HepG2 (cell line): ENCODE measurements around the gene KCNH8. TPM values are rescaled to one million over a fixed set of nuclear protein-coding genes. Genes with fewer than 3 reads are reported as not detected.

Source experiments
- ATAC-seq: fragments of 200-7000 bp; cut with Tn5 transposase; 3 replicates; pipeline ENCODE4 v1.9.1; 2020; ENCODE audit warnings: mild to moderate bottlenecking, moderate library complexity
- BruUV-seq: library from RNA; stranded (reverse); fragments of 400-500 nt; replicated peaks from 2 replicates; lab custom pipeline; 2021; lab: Mats Ljungman, UMichigan
- CTCF ChIA-PET: fragments of 300-600 bp; formaldehyde crosslinking; extraction: SDS; loops from one replicate; lab custom pipeline; 2021; ENCODE audit warnings: low total read pairs, inconsistent platforms, low intra/inter-chr PET ratio; lab: Yijun Ruan, JAX
- POLR2A ChIA-PET: fragments of 350-600 bp; sonication (Branson Sonifier 250); formaldehyde crosslinking; loops from one replicate; lab custom pipeline; 2020; ENCODE audit warnings: antibody characterized with exemption, inconsistent platforms; lab: Yijun Ruan, JAX
- DNase-seq: peaks from one replicate; pipeline ENCODE4 v3.0.0-alpha.2; 2015; ENCODE audit warnings: low spot score
- FAIRE-seq: peaks from 3 replicates; lab custom pipeline; 2011; peaks lifted over from hg19 to GRCh38; lab: Jason Lieb, UNC
- H2AFZ ChIP-seq: one replicate; pipeline ENCODE4 v1.6.1; 2011; ENCODE audit warnings: low read length, inconsistent platforms
- H3K27ac ChIP-seq: fragments of 300-600 bp; 3 replicates; pipeline ENCODE4 v1.8.0; 2011; ENCODE audit warnings: mixed run types, mild to moderate bottlenecking, mixed read lengths, low read length, inconsistent platforms; ENCODE audit not compliant: insufficient read depth; ENCODE audit errors: extremely low read length
- H3K27me3 ChIP-seq, 2 experiments: fragments of 200-600 bp in 1 of 2; 2 replicates in 1 of 2; 3 replicates in 1 of 2; pipeline versions ENCODE4 v1.6.0 to v1.8.0; 2011; ENCODE audit warnings: low read length in 2 of 2, mild to moderate bottlenecking in 2 of 2, moderate library complexity in 2 of 2, inconsistent platforms in 1 of 2; ENCODE audit not compliant: insufficient read depth in 2 of 2, control insufficient read depth in 1 of 2
- H3K36me3 ChIP-seq, 2 experiments: fragments of 200-600 bp in 1 of 2; replicated peaks in 1 of 2; 2 replicates in 1 of 2; 3 replicates in 1 of 2; pipeline versions ENCODE4 v1.5.1 to v1.8.0; 2011; ENCODE audit warnings: low read length in 2 of 2, inconsistent platforms in 1 of 2; ENCODE audit not compliant: insufficient read depth in 2 of 2, control insufficient read depth in 1 of 2
- H3K4me1 ChIP-seq: 2 replicates; pipeline ENCODE4 v1.5.1; 2012; ENCODE audit warnings: low read length, inconsistent platforms; ENCODE audit not compliant: insufficient read depth
- H3K4me2 ChIP-seq: 2 replicates; pipeline ENCODE4 v1.6.0; 2011; ENCODE audit warnings: low read depth, low read length, inconsistent platforms
- H3K4me3 ChIP-seq, 3 experiments: fragments of 200-600 bp in 1 of 3; sonication (generic), shearing (Covaris generic) in 1 of 3; replicated peaks in 1 of 3; 2 replicates each; pipeline ENCODE4 v1.5.1; 2011 to 2016; ENCODE audit warnings: low read length in 3 of 3, inconsistent platforms in 2 of 3, low read depth in 2 of 3, mild to moderate bottlenecking in 2 of 3, control low read depth in 1 of 3, mixed read lengths in 1 of 3; ENCODE audit not compliant: insufficient read depth in 1 of 3
- H3K79me2 ChIP-seq: one replicate; pipeline ENCODE4 v1.6.1; 2011; ENCODE audit warnings: low read length, inconsistent platforms; ENCODE audit not compliant: insufficient read depth
- H3K9ac ChIP-seq: 2 replicates; pipeline ENCODE4 v1.6.0; 2011; ENCODE audit warnings: mild to moderate bottlenecking, low read depth, low read length, inconsistent platforms; ENCODE audit not compliant: insufficient read depth
- H3K9me3 ChIP-seq: 2 replicates; pipeline ENCODE4 v1.5.1; 2012; ENCODE audit warnings: mild to moderate bottlenecking, low read length
- H4K20me1 ChIP-seq: 2 replicates; pipeline ENCODE4 v1.6.0; 2011; ENCODE audit warnings: inconsistent platforms, mild to moderate bottlenecking, low read length, moderate library complexity; ENCODE audit not compliant: insufficient read depth
- BCL6 ChIP-seq: IDR thresholded peaks from 2 replicates; pipeline ENCODE4 v1.6.1; 2016; ENCODE audit warnings: missing genetic modification reagents, missing compliant biosample characterization
- FOXA1 ChIP-seq, 2 experiments: fragments of 450-650 bp in 1 of 2; sonication (generic) in 1 of 2; formaldehyde crosslinking in 1 of 2; IDR thresholded peaks; 2 replicates each; pipeline versions ENCODE4 v1.4.0 to v1.6.1; 2016 to 2020; ENCODE audit warnings: missing genetic modification reagents in 1 of 2
- GABPB1 ChIP-seq: IDR thresholded peaks from 2 replicates; pipeline ENCODE4 v1.6.1; 2016; ENCODE audit warnings: mild to moderate bottlenecking, missing genetic modification reagents, moderate library complexity, missing compliant biosample characterization
- JUNB ChIP-seq: sonication (generic); formaldehyde crosslinking; IDR thresholded peaks from 2 replicates; pipeline ENCODE4 v1.8.0; 2022; ENCODE audit warnings: missing genetic modification reagents, mild to moderate bottlenecking, borderline replicate concordance
- NAIF1 ChIP-seq: sonication (generic); formaldehyde crosslinking; IDR thresholded peaks from 2 replicates; pipeline ENCODE4 v1.5.0; 2020; ENCODE audit warnings: mild to moderate bottlenecking, missing genetic modification reagents, borderline replicate concordance
- NCOA1 ChIP-seq: sonication (generic); formaldehyde crosslinking; IDR thresholded peaks from 2 replicates; pipeline ENCODE4 v1.9.0; 2021; ENCODE audit warnings: missing genetic modification reagents
- NR1H2 ChIP-seq: sonication (generic); formaldehyde crosslinking; IDR thresholded peaks from 2 replicates; pipeline ENCODE4 v1.8.1; 2022; ENCODE audit warnings: low read depth, missing genetic modification reagents, borderline replicate concordance
- RARA ChIP-seq: IDR thresholded peaks from 2 replicates; pipeline ENCODE4 v1.6.1; 2016; ENCODE audit warnings: missing genetic modification reagents, missing compliant biosample characterization
- TOPORS ChIP-seq: sonication (generic); formaldehyde crosslinking; IDR thresholded peaks from 2 replicates; pipeline ENCODE4 v1.8.0; 2023; ENCODE audit warnings: mild to moderate bottlenecking, missing genetic modification reagents
- ZNF329 ChIP-seq: sonication (generic); formaldehyde crosslinking; IDR thresholded peaks from 2 replicates; pipeline ENCODE4 v1.9.0; 2021; ENCODE audit warnings: low read depth, mild to moderate bottlenecking, missing genetic modification reagents
- ZNF501 ChIP-seq: sonication (generic); formaldehyde crosslinking; IDR thresholded peaks from 2 replicates; pipeline ENCODE4 v1.5.1; 2020; ENCODE audit warnings: mild to moderate bottlenecking, moderate library complexity, missing genetic modification reagents
- ZNF75D ChIP-seq: sonication (generic); formaldehyde crosslinking; IDR thresholded peaks from 2 replicates; pipeline ENCODE4 v1.8.1; 2023; ENCODE audit warnings: missing genetic modification reagents, mild to moderate bottlenecking, borderline replicate concordance
- ZSCAN31 ChIP-seq: sonication (generic); formaldehyde crosslinking; IDR thresholded peaks from 2 replicates; pipeline ENCODE4 v1.5.0; 2020; ENCODE audit warnings: low read depth, mild to moderate bottlenecking, missing genetic modification reagents
- WGBS: methylation state at CpG from one replicate; pipeline ENCODE4 v1.1.6; 2017; ENCODE audit warnings: low lambda C conversion rate; 5-methylcytosine and 5-hydroxymethylcytosine counted together
- in situ Hi-C: cut with HindIII; loops from 2 replicates; pipeline ENCODE4 v1.10.0; 2017; ENCODE audit warnings: low pct_unique_long_range_greater_than_20kb; ENCODE audit not compliant: extremely low pct_ligation_motif_present
- intact Hi-C: fragments of 100-400 bp; cut with micrococcal nuclease; formaldehyde crosslinking; loops from one replicate; pipeline ENCODE4 v1.10.0; 2022; ENCODE audit not compliant: unreplicated experiment
- polyA plus RNA-seq, 8 experiments: library from polyadenylated mRNA; depleted of rRNA in 3 of 8; stranded (reverse) in 7 of 8; unstranded in 1 of 8; fragments of >200 nt; fragmentation: Illumina TruSeq in 4 of 8; extraction: Trizol in 4 of 8; gene quantifications; 2 replicates each; pipeline versions ENCODE4 v1.2.1 to v1.2.3, GENCODE V29; 2011 to 2016; ENCODE audit warnings: low read depth in 4 of 8, missing spikeins in 1 of 8, mixed read lengths in 1 of 8; ENCODE audit not compliant: insufficient read depth in 1 of 8
- total RNA-seq, 5 experiments: library from RNA; depleted of rRNA; stranded (reverse); fragments of >200 nt; fragmentation: Illumina TruSeq; extraction: Trizol; gene quantifications; 2 replicates each; pipeline ENCODE4 v1.2.3, GENCODE V29; 2016; ENCODE audit warnings: low read depth in 1 of 5
- TF ChIP-seq, protein P1 (sequence below): IDR thresholded peaks from 2 replicates; pipeline ENCODE4 v1.6.1; 2016; ENCODE audit warnings: mild to moderate bottlenecking
- TF ChIP-seq, protein P2 (sequence below): sonication (generic); formaldehyde crosslinking; IDR thresholded peaks from 2 replicates; pipeline ENCODE4 v1.5.1; 2020; ENCODE audit warnings: mild to moderate bottlenecking, missing genetic modification reagents, moderate library complexity

KCNH8 gene
- total and polyA plus RNA-seq, 2 of the 13 experiments (the other 11 are each of a cell fraction or from before 2014, with no cell fraction given), result 0.04 TPM; not detected in 1

DNA sequence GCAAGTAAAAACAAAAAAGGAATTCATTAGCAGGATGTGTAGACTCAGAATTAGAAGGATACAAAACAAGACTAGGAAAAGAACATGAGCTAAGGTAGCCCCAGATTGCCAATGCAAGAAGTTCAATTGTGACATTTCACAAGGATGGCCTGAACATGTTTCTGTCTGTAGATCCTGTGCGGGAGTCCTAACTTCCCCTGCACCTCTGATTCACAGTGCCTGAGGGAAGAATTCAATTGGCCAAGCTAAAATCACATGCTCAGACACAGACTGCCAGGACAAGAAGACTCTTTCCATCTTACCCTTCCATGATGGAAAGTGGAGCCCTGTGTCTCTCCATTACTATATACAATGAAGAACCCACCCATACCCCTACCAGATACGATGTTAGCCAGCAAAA lies 251.5 kb downstream of the KCNH8 start:
- 2% methylated on average over 2 of the region's 2 CpGs for WGBS
- Histone ChIP-seq H3K4me1 (no peaks in the 10 kb centered on the region), H3K27me3 (no peaks in the 10 kb centered on the region), H3K4me3 (no peak overlapping the region), H3K36me3 (no peaks in the 10 kb centered on the region), H3K9me3 (0 out of 2 replicates have a peak, but pooled peaks cover 5% of the 10 kb centered on the region), H2AFZ (no peak overlapping the region), H4K20me1 (no peaks in the 10 kb centered on the region), H3K9ac (no peak overlapping the region), H3K79me2 (no peaks in the 10 kb centered on the region), H3K4me2 (no peak overlapping the region), H3K27ac (no peak overlapping the region)
- in situ Hi-C loops (no loop called here), intact Hi-C loops (no loop called here)
- no TSS peak for BruUV-seq
- CTCF ChIA-PET, result no interaction called here
- POLR2A ChIA-PET, result no interaction called here
- FAIRE-seq (no peak), ATAC-seq (no peak), DNase-seq (no peak)
- TF ChIP-seq ZSCAN31 (CRISPR knock-in tag) (no peak), FOXA1 (IDR thresholded peaks at IDR 0.05) (no peak), FOXA1 (CRISPR knock-in tag; IDR thresholded peaks at IDR 0.05) (no peak), BCL6 (CRISPR knock-in tag) (no peak), RARA (CRISPR knock-in tag) (no peak), NAIF1 (no peak), TOPORS (no peak), ZNF75D (no peak), NCOA1 (CRISPR knock-in tag) (no peak), NR1H2 (CRISPR knock-in tag) (no peak), GABPB1 (no peak), JUNB (CRISPR knock-in tag) (no peak), ZNF329 (CRISPR knock-in tag) (no peak), ZNF501 (no peak)
- TF ChIP-seq, protein P1, sequence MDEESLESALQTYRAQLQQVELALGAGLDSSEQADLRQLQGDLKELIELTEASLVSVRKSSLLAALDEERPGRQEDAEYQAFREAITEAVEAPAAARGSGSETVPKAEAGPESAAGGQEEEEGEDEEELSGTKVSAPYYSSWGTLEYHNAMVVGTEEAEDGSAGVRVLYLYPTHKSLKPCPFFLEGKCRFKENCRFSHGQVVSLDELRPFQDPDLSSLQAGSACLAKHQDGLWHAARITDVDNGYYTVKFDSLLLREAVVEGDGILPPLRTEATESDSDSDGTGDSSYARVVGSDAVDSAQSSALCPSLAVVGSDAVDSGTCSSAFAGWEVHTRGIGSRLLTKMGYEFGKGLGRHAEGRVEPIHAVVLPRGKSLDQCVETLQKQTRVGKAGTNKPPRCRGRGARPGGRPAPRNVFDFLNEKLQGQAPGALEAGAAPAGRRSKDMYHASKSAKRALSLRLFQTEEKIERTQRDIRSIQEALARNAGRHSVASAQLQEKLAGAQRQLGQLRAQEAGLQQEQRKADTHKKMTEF, result no peak
- TF ChIP-seq, protein P2, sequence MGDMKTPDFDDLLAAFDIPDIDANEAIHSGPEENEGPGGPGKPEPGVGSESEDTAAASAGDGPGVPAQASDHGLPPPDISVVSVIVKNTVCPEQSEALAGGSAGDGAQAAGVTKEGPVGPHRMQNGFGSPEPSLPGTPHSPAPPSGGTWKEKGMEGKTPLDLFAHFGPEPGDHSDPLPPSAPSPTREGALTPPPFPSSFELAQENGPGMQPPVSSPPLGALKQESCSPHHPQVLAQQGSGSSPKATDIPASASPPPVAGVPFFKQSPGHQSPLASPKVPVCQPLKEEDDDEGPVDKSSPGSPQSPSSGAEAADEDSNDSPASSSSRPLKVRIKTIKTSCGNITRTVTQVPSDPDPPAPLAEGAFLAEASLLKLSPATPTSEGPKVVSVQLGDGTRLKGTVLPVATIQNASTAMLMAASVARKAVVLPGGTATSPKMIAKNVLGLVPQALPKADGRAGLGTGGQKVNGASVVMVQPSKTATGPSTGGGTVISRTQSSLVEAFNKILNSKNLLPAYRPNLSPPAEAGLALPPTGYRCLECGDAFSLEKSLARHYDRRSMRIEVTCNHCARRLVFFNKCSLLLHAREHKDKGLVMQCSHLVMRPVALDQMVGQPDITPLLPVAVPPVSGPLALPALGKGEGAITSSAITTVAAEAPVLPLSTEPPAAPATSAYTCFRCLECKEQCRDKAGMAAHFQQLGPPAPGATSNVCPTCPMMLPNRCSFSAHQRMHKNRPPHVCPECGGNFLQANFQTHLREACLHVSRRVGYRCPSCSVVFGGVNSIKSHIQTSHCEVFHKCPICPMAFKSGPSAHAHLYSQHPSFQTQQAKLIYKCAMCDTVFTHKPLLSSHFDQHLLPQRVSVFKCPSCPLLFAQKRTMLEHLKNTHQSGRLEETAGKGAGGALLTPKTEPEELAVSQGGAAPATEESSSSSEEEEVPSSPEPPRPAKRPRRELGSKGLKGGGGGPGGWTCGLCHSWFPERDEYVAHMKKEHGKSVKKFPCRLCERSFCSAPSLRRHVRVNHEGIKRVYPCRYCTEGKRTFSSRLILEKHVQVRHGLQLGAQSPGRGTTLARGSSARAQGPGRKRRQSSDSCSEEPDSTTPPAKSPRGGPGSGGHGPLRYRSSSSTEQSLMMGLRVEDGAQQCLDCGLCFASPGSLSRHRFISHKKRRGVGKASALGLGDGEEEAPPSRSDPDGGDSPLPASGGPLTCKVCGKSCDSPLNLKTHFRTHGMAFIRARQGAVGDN (CRISPR knock-in tag), result no peak
